Mucosa of gallbladder (tissue), 1 donor: ENCODE measurements around the gene BTBD2. TPM values are rescaled to one million over a fixed set of nuclear protein-coding genes. Genes with fewer than 3 reads are reported as not detected.
"Not testable (repeated sequence)": the region's sequence is repeated elsewhere in the genome, so short reads cannot be mapped to it uniquely, and the experiment has no call there.

Experiments
- DNase-seq: peaks from one replicate; pipeline ENCODE4 v3.0.0-alpha.2; 2020; ENCODE audit warnings: low spot score
- total RNA-seq: library from RNA; stranded (reverse); gene quantifications from one replicate; pipeline ENCODE4 v1.2.1, GENCODE V29; 2021
- donor health status: DM: no; HTN: no; CAD: no.

Gene BTBD2
- total RNA-seq, 1 donor from 2014 or later = 92.2 TPM

DNA sequence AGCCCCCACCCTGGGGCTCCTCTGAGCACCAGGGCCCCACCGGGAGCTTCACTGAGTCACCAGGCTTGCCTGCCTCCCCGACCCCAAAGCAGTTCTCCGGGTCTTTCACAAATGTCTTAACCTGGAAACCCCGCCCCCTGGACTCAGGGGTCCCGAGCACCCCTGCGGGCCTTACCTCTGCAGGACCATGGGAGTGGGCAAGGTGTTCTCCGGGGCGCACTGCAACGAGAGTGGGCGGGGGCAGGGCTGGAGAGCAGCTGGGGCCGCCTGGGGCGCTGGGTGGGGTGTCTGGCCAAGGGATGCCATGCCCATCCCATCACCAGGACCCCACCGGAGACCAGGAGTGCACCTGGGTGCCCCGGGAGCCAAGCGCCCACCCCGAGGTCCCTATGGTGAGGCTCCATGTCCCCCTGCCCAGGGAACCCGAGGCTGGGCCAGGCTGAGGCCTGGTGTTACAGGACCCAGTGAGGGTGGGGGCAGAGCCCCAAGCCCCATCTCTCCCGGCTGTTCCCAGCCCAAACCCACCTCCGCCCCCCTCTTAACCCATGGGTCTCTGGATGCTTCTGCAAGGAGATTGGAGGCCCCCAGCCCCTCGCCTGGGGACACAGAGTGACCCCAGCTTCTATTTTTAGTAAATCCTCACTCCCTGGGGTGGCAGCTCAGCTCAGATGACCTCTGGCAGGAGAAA, 24.6 kb upstream of the BTBD2 start:
- no peak for DNase-seq

DNA sequence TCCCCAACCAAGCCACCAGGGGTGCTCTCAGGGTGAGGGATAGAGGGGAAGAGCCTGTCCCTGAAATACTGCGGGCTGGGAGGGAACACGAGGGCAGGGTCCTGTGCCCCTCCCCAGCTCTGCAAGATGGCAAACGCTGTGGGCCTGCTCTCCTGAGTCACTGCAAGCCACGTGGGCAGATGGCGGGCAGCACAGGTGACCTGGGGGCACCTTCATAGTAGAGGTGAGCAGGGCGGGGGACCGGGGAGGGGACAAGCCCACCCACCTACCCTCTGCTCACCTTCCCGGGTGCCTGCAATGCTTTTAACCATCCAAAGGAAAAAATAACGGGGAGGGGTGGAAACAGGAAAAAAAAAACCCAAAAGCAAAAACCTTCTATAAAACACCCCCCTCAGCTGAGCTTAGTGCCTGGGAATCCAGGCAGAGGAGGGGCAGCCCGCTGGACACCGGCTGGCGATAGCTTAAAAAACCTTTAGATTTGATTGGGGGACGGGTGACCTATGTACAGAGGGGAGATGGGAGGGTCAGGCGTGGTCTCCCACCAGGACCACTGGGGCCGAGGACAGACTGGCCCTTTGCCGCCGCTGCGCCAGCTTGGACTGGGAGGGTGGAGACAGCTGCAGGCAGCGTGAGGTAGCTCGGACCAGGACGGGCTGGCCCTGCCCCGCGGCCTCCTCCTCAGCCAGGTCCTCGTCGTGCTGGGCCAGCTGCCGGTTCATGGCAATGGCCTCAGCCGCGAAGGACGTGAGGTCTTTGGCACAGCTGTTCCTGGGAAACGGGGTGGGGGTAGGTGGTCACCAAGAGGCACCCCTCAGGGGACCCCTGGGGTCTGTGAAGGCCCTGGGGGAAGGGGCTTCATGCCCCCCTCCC, 23.8 kb upstream of the BTBD2 start:
- no peak for DNase-seq

DNA sequence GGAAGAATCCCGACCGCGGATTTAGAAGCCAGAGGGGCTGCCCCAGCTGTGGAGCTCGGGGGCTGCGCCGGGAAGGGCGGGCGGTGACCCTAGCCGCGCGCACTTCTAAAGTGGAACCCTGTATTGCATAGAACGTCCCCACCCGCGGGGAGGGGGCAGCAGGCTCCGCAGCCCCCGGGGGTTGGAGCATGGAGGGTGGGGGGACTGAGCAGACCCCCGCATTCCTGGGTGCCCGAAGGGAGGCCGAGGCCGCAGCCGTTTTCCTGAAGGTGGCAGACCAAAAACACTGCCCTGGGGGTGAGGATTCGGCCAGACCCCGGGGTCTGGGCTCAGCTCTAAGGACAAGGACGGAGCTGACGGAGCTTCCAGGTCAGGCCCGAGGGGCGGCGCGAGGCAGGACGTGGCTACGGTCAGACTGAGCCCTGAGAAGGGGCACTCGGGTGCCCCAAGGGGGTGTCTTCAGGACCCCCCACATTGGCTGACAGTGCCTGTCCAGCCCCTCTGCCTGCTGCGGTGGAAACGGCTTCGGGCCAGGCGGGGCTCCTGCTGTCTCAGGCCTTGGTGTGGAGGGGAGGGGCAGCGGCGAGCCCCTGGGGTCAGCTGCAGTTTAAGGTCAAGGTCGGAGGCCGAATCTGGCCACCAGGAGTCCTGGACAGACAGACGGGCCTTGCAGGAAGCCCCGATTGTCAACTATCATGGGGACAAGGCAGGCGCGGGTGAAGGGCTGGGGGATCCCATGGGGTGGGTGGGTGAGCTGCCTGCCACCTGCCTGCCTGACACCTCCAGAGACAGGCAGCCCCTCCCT, 23.0 kb upstream of the BTBD2 start:
- DNase-seq = no peak

DNA sequence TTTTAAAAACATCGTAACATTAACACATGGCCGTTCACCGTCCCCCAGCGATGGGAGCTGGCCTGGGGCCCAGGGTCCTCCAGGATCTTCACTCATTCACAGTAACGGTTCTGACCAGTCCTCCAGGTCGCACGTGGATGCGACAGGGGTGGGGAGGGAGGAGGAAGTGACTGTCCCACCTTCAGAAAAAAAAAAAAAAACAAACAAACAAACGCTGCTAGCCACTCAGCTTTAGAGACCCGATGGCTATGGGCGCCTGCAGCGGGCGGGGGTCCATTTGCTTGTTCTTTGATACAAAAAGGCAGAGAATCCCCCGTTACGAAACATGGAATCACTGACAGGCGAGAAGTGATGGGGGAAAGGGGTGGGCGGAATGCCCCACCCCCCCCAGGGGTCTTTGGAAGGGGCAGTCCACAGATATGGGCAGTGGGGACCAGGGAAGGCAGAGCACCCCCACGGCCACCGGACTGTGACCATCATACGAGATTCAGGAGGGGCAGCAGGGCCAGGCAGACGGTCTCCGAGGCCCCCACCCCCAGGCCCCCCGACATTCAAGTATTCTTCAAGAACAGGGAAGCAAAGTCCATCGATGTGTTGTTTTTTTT, 22.2 kb upstream of the BTBD2 start:
- DNase-seq = no peak

DNA sequence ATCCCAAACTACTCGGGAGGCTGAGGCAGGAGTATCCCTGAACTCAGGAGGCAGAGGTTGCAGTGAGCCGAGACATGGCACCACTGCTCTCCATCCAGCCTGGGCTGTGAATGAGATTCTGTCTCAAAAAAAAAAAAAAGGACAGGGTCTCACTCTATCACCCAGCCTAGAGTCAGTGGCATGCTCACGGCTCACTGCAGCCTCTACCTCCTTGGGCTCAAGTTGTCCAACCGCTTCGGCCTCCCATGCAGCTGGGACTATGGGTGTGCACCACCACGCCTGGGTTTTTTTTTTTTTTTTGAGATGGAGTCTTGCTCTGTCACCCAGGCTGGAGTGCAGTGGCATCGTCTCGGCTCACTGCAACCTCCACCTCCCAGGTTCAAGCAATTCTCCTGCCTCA, 20.9 kb upstream of the BTBD2 start:
- no peak for DNase-seq

DNA sequence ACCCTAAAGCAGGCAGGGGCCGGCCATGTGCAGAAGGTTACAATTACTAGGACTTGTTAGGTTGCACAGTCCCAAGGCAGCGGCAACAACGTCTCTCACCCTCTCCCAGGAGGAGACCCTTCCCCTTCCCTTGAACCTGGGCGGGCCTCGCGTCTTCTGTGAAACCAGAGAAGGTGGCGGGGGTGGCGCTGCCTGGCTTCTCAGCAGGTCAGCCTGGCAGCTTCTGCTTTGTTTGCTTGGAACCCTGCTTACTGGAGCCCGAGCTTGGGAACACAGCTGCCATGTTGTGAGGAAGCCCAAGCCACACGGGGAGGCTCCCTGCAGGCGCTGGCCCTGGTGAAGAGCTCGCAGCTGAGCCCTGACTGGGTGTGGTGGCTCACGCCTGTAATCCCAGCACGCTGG, 20.1 kb upstream of the BTBD2 start:
- DNase-seq = no peak

DNA sequence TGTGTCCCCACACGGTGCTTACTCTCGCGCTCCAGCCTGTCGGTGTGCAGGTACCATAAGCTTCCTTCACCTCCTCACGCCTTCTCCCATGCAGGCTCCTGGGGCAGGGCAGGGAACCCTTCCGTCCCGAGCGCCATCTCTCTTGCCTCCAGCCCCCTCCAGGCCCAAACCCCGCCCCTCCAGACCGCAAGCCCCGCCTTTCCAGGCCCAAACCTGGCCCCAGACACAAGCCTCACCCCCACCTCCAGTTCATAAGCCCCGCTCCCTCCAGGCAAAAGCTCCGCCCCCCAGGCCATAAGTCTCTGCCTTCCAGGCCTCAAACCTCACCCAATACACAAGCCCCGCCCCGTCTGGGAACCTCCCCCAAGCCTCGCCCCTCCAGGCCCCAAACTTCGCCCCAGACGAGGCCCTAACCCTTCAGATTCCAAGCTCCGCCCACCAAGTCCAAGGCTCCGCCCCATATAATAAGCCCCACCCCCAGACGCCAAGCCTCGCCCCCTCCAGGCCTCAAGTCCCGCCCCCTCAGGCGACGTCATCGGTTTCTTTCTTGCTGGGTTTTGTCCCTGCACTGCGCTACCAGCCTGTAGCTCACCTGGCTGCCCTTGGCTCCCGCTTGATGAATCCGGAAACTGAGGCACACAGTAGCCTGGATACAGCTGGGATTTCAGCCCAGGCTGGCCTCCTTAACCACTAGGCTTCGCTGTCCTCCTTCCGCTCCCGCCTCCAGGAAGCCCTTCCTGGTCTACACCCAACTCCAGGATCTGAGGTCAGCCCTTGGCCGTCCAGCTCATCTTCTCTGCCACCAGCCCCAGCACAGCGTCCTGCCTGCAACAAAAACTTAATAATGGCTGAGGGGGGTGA, 19.4 kb upstream of the BTBD2 start:
- peak; percentile 72 for DNase-seq

DNA sequence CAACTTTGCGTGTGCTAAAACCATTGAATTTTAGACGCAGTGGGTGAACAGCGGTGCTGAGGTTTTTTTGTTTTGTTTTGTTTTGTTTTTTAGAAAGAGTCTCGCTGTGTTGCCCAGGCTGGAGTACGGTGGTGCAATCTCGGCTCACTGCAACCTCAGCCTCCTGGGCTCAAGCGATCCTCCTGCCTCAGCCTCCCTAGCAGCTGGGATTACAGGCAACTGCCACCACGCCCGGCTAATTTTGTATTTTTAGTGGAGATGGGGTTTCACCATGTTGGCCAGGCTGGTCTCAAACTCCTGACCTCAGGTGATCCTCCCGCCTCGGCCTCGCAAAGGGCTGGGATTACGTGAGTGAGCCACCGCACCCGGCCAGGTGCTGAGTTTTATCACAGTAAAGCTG, 18.7 kb upstream of the BTBD2 start:
- not testable (repeated sequence) for DNase-seq

DNA sequence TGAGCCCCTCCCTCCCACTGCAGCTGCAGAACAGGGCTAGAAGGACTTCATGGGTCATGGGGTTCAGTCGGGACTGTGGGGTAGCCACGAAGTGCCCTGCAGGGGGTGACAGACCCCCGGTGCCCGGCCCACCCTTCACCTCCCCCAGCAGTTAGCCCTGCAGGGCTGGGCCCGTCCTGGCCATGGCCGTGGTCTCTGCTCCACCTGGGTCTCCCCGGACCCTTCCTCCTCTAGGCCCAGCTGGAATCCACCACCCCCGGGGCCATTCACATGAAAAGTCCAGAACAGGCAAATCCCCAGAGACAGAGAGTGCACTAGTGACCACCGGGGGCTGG, 18.3 kb upstream of the BTBD2 start:
- no peak for DNase-seq

DNA sequence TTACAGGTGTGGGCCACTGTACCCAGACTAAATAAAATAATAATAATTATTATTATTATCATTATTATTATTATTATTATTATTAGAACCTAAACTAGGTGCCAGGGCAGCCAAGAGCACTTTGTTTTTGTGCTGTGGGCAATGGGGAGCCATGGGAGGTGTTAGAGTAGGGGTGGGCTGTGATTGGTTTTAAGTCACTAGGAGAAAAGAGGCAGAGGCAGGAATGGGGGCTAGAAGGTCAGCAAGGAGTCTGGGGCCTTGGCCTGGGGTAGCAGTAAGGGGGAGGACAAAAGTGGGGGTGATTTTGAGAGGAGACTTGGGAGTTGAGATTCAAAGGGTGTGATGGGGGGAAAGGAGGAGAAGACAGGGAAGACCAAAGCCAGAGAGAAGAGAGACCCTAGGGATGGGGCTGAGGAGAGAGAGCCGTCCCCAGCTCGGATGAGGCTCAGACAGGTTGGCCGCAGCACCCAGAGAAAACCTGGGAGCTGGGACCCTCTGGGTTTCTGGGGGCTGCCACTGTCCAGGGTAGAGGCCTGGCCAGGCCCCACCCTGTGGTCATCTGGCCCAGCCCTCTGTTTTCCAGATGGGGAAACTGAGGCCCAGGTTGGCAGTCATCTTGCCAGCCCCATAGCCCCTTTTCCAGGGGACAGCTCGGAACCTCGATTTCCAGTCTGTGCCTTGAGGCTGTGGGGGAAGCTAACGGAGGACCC, 17.8 kb upstream of the BTBD2 start:
- no peak for DNase-seq

DNA sequence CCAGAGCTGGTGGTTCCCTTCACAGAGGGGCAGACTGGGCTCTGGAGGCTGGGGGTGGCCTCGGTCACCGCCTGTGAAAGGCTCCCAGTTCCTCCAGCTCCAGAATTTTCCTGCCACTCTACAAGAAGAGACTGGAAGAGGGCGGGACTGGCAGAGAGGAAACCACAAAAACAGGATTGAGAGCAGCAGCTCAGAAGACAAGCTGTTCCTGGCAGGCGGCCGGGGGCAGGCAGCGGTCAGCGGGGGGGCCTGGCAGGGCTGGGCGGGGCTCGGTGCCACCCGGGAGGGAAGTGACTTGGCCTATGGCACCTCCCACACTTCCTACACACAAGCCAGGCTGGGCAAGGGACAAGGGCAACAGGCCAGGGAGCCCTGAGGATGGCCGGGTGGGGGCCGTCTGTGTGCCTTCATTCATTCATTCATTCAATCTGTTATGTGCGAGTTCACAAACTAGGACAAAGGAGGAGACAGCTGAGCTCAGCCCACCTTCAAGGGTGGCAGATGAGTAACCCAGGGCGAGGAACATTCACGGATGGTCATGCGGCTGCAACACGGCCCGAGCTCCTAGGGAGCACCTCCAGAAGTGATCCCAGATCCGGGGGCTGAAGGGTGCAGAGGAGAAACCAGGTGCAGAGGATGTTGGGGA, 16.9 kb upstream of the BTBD2 start:
- DNase-seq = peak; percentile 95

DNA sequence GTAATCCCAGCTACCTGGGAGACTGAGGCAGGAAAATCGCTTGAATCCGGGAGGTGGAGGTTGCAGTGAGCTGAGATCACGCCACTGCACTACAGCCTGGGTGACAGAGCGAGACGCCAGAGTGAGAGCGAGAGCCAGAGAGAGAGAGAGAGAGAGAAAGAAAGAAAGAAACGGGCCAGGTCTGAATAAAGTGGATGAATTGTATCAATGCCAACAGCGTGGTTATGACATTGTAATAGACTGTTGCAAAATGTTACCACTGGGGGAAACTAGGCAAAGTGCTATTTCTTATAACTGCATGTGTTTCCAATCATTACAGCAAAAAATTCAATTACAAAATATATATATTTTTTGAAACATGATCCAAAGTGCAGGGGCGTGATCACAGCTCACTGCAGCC, 11.8 kb upstream of the BTBD2 start:
- DNase-seq = no peak

DNA sequence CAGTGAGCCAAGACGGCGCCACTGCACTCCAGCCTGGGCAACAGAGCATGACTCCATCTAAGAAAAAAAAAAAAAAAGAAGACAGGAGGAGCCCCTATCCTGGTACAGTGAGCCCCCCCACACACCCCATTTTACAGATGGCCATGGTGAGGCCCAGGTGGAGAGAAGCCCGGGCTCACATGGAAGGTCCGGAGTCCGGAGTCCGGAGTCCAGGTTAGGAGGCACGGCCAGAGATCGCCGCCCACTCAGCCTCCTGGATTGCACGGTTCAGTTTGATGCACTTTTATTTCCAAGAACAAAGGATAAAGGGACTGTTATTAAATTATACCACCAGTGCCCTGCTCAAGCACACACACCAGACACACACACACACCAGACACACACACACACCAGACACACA, 11.3 kb upstream of the BTBD2 start:
- no peak for DNase-seq

DNA sequence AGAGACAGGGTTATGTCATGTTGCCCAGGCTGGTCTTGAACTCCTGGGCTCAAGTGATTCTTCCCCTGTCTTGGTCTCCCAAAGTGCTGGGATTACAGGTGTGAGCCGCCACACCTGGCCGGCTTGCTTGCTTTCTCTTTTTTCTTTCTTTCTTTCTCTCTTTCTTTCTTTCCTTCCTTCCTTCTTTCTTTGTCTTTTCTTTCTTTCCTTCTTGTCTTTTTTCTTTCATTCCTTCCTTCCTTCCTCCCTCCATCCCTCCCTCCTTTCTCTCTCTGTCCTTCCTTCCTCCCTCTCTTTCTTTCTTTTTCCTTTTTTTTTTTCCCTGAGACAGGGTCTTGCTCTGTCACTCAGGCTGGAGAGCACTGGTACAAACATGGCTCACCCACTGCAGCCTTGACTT, 6.8 kb upstream of the BTBD2 start:
- no peak for DNase-seq

DNA sequence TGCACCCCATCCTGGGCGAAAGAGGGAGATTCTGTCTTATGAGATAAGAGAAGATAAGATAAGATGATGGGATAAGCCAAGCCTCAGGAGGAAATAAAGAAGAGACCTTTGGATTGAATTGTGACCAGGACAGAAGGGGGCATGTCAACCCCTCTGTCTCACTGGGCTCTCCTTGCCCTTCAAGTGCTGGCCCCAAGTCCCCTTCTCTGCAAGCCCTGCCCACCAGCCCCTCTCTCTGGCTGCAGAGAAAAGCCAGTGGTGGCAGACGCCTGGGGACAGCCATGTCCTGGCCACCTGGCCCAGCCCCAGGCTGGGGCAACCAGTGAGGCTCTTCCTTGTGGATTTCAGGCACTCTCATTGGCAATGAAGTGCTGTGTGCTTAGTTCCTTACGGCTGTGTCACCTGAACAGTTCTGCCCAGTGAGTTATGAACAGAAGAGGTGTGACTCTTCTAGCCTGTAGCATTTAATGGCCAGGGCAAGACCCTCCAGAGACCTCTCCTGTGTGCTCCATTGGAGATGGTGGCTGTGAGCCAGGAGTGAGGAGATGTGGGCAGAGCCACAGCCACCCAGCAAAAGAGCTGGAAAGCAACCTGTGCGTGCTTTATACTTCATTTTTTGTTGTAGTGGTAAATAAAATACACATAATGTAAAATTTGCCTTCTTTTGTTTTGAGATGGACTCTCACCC, 6.1 kb upstream of the BTBD2 start:
- DNase-seq = no peak

DNA sequence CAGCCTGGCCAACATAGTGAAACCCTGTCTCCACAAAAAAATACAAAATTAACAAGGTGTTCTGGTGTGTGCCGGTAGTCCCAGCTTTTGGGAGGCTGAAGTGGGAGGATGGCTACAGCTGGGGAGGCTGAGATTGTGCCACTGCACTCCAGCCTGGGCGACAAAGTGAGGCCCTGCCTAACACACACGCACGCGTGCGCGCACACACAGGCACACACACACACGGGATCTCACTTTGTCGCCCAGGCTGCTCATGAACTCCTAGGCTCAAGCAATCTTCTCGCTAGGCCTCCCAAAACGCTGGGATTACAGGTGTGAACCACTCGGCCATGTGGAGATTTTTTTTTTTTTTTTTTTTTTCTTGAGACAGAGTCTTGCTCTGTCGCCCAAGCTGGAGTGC, 3.2 kb upstream of the BTBD2 start:
- DNase-seq = no peak

DNA sequence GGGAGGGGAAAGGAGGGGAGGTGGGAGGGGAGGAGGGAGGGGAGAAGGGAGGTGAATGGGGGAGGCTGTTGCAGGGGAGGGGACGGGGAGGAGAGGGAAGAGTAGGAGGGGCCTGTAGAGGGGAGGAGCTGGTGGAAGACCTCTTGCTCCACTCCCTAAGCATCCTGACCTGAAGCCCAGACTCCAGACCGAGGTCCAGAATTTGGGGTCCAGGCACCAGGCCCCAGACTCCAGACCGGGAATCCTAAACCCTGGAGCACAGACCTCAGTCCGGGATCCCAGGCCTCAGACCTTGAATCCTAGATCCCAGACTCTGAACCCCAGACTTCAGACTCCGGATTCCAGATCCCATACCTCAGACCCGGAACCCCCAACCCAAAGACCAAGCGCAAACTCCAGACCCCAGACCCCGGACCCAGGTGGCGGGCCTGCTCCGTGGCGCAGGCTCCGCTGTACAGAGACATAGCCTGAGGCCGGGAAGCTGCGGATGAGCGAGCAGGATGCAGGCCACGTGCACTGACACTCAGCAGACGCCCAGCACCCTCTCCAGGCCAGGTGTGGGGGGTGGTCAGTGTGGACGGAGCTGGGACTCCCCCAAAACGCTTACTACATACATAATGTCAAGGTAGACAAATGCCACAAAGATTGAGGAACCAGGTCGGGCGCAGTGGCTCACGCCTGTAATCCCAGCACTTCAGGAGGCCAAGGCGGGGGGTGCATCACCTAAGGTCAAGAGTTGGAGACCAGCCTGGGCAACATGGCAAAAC, 710 bp upstream of the BTBD2 start:
- peak; percentile 75 for DNase-seq

DNA sequence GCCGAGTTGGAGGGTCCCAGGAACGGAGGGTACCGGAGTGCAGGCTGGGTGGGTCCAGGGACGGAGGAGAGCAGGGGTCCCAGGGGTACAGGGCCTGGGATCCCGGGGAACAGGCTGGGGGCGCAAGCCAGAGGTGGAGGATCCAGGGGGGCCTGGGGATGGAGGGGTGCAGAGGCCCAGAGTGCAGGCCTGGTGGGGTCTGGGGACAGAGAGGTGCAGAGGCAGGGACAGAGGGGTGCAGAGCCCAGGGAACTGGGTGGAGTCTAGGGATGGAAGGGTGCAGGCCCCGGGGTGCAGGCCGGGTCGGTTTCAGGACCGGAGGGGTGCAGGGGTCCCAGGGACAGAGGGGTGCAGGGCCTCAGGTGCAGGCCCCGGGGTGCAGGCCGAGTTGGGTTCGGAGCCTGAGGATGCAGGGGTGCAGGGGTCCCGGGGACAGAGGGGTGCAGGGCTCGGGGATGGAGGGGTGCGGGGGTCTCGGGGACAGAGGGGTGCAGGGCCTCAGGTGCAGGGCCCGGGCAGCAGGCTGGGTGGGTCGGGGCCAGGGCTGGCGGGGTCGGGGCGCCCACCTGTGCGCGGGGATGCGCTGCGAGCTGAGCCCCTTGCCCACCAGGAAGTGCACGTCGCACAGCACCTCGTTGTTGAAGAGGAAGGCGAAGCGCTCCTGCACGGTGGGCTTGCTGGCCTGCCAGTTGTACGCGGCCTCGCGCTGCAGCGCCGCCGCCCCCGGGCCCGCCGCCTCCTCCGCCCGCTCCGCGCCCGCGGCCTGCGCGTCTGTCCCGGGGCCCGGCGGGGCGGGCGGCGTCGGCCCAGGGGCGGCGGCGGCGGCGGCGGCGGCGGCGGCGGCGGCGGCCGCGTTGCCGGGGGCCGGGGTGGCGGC, 545 bp downstream of the BTBD2 start:
- no peak for DNase-seq
